Left ventricle myocardium superior (tissue), 1 donor: ENCODE measurements around the gene KIF15. TPM values are rescaled to one million over a fixed set of nuclear protein-coding genes. Genes with fewer than 3 reads are reported as not detected.

Experiments used
- ATAC-seq: fragments of 200-7000 bp; cut with Tn5 transposase; one replicate; pipeline ENCODE4 v1.9.1; 2020; ENCODE audit warnings: mild to moderate bottlenecking, moderate library complexity
- DNase-seq: peaks from one replicate; pipeline ENCODE4 v3.0.0-alpha.2; 2020
- intact Hi-C: fragments of 100-400 bp; cut with micrococcal nuclease; formaldehyde crosslinking; loops from one replicate; pipeline ENCODE4 v1.11.0; 2022
- total RNA-seq: library from RNA; stranded (reverse); fragmentation: NEBNext Ultra II Directional; extraction: Animal tissue kit (Norgen Biotek cat#: 25700); gene quantifications from one replicate; pipeline ENCODE4 v1.2.1, GENCODE V29; 2021
- donor health status: DM: no; HTN: yes; CAD: no; lungs with severe emphysema.

Gene KIF15
- total RNA-seq, 1 donor from 2014 or later, result 1.1 TPM

DNA sequence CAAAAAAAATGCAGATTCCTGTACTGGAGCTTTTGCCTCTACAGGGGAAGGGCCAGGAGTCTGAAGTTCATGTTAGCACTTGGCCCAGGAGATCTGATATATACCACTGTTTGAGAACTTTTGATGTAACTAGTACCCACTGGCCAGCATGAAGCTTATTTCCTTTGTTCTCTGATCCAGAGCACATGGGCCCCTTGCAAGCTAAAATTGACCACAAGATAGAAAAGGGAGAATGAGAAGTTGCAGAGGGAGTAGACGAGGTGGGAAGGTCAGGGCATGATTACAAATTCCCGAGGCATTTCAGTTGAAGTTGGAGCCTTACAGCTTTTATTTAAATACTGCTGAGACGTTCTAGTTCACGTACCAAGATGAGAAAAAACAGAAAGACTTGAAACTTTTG lies 141.0 kb downstream of the KIF15 start:
- DNase-seq (no peak), ATAC-seq (no peak)
- intact Hi-C loops, result no loop called here

Other genes starting within 250 kb of the KIF15 start
- 1.8 TPM for gene ZKSCAN7, start 206.6 kb upstream of the KIF15 start, total RNA-seq
- 0.92 TPM for gene ZNF660, start 176.8 kb upstream of the KIF15 start, total RNA-seq
- gene ZNF197, start 136.8 kb upstream of the KIF15 start, total RNA-seq, result 12.7 TPM
- 4.7 TPM for gene ZNF35, start 113.1 kb upstream of the KIF15 start, total RNA-seq
- gene ZNF502, start 49.1 kb upstream of the KIF15 start, total RNA-seq, result 3.6 TPM
- 3.5 TPM for gene ZNF501, start 32.2 kb upstream of the KIF15 start, total RNA-seq
- 37.2 TPM for gene KIAA1143, start 175 bp upstream of the KIF15 start, total RNA-seq
- 10.0 TPM for gene TMEM42, start 100.1 kb downstream of the KIF15 start, total RNA-seq
- gene TGM4, start 112.8 kb downstream of the KIF15 start, total RNA-seq, result not detected
- 39.1 TPM for gene ZDHHC3, start 214.4 kb downstream of the KIF15 start, total RNA-seq
- gene EXOSC7, start 214.4 kb downstream of the KIF15 start, total RNA-seq, result 25.0 TPM